ENCODE data around the gene GRAMD4.
"Not testable (repeated sequence)": the region's sequence is repeated elsewhere in the genome, so short reads cannot be mapped to it uniquely, and the experiment has no call there.

The GRAMD4 gene

DNA sequence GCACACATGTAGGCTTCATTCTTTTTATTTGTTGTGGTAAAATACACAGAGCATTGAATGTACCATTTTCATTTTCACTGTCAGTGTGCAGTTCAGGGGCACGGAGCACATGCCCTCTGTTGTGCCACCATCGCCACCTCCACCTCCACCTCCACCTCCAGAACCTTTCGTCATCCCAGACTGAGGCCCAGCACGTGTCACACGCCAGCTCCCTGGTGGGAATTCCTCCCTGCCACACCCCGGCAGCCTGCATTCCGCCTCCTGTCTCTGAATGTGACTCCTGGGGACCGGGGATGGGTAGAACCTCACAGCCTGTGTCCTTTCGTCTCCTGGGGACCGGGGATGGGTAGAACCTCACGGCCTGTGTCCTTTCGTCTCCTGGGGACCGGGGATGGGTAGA is 10.9 kb downstream of the GRAMD4 start:
- TF ChIP-seq, protein P1, sequence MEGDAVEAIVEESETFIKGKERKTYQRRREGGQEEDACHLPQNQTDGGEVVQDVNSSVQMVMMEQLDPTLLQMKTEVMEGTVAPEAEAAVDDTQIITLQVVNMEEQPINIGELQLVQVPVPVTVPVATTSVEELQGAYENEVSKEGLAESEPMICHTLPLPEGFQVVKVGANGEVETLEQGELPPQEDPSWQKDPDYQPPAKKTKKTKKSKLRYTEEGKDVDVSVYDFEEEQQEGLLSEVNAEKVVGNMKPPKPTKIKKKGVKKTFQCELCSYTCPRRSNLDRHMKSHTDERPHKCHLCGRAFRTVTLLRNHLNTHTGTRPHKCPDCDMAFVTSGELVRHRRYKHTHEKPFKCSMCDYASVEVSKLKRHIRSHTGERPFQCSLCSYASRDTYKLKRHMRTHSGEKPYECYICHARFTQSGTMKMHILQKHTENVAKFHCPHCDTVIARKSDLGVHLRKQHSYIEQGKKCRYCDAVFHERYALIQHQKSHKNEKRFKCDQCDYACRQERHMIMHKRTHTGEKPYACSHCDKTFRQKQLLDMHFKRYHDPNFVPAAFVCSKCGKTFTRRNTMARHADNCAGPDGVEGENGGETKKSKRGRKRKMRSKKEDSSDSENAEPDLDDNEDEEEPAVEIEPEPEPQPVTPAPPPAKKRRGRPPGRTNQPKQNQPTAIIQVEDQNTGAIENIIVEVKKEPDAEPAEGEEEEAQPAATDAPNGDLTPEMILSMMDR (conservative IDR thresholded peaks at IDR 0.05), result no peak
- H3K27ac ChIP-seq, result no peak overlapping the region

DNA sequence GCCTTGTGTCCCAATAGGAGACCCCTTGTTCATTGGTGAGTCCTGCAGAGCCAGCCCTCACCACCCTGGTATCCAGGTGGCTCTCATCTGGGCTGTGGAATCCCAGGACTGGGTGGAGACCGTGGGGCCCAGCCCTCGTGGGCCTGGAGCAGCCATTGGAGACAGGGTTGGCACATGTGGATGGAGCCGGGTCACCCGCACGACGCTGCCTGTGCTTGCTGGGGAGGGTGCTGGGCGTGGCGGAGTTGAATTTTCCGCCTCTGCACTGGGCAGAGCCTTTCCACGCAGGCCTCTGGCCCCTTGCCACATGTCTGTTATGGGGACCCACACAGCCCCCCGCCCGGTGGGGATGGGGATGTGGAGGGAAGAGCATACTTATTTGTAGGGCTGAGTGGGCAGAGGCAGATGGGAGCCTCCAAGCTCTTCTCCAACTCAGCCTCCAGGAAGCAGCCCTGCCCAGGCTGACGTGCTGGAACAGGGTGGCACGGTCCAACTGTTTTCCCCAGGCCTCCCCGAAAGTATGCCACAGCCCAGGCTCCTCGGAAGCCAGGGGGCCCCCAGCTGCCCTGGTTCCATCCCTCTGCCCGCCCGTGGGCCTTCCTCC is 12.6 kb downstream of the GRAMD4 start:
- no peak overlapping the region for H3K27ac ChIP-seq
- TF ChIP-seq, protein P1 (conservative IDR thresholded peaks at IDR 0.05), result no peak

DNA sequence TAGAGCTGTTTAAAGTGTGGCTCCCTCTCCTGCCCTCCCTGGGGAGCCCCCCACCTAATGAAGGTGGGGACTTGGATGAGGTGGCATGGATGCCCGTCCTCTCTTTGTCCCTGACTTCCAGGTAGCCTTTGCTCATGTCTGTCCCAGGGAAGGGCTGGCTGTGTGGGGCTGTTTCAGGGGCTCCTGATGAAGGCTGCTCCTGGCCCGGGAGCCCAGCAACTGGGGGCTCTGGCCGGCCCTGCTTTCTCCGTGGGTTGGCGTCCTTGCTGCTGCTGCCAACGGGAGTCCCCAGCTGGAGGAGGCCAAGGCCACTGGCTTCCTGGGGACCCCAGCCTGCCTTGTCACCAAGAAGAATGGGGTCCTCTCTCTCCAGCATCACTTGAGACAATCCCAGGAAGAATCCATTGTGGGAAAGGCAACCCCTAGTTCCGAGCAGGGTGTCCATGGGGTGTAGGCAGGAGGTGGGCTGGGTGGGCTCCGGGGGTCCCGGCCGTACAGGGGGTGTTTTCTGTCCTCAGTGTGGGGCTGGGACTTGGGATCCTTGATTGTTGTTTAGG is 13.2 kb downstream of the GRAMD4 start:
- no peak overlapping the region for H3K27ac ChIP-seq
- TF ChIP-seq, protein P1 (conservative IDR thresholded peaks at IDR 0.05), result no peak

DNA sequence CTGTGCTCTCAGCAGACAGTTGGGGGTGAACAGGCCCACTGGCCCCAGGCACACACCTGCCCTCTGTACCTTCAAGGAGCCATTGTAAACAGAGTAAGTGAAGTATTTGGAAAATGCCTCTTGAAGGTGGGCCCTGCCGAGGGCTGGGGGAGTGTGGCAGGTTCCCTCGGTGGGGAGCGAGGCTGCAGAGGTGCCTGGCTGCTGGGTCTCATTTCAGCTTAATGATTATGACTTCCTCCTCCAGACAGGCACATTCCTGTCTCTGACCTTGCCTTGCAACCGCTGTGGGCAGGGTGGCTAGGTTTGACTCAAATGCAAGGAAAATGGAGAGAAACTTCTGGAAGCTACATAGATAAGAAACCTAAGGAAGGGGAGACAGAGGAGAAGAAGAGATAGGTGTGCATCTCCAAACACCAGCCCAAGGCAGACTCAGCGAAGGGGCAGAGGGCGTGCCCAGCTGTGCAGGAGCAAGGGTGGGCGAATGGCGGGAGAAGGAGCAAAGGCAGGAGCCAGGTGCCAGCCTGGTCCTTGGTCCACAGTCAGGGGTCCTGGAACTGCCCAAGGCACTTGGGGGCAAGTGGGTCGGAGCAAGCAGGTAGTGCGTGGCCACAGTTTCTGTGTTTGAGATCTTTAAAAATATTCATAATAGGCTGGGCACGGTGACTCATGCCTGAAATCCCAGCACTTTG is 14.0 kb downstream of the GRAMD4 start:
- no peak overlapping the region for H3K27ac ChIP-seq
- TF ChIP-seq, protein P1 (conservative IDR thresholded peaks at IDR 0.05), result no peak

DNA sequence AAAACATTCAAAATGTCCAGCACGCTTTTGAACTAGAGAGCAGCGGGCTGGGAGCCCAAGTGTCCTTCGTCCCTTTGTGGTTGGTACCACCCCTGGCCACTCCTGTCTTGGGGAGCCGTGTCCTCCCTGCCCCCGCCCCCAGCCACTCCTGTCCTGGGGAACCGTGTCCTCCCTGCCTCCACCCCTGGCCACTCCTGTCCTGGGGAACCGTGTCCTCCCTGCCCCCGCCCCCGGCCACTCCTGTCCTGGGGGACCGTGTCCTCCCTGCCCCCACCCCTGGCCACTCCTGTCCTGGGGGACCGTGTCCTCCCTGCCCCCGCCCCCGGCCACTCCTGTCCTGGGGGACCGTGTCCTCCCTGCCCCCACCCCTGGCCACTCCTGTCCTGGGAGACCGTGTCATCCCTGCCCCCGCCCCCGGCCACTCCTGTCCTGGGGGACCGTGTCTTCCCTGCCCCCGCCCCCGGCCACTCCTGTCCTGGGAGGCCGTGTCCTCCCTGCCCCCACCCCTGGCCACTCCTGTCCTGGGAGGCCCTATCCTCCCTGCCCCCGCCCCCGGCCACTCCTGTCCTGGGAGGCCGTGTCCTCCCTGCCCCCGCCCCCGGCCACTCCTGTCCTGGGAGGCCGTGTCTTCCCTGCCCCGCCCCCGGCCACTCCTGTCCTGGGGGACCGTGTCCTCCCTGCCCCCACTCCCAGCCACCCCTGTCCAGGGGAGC is 14.9 kb downstream of the GRAMD4 start:
- H3K27ac ChIP-seq, result not testable (repeated sequence)

DNA sequence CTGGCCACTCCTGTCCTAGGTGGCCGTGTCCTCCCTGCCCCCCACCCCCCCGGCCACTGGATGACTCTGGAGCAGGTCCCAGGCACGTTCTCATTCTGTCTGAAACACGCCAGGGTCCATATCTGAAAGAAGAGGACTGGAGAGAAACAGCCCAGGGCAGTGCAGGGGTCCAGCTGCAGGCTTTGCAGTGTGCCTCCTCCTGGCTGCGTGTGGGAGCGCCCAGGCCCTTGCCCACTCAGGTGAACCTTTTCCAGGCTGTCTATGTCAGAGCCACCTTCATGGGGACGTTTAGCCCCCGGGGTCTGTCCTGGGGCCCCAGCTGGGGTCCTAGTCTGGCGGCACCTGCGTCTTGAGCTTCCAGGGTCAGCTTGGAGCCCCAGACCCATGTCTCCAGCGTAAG is 15.6 kb downstream of the GRAMD4 start:
- TF ChIP-seq, protein P1 (conservative IDR thresholded peaks at IDR 0.05), result no peak
- no peak overlapping the region for H3K27ac ChIP-seq

DNA sequence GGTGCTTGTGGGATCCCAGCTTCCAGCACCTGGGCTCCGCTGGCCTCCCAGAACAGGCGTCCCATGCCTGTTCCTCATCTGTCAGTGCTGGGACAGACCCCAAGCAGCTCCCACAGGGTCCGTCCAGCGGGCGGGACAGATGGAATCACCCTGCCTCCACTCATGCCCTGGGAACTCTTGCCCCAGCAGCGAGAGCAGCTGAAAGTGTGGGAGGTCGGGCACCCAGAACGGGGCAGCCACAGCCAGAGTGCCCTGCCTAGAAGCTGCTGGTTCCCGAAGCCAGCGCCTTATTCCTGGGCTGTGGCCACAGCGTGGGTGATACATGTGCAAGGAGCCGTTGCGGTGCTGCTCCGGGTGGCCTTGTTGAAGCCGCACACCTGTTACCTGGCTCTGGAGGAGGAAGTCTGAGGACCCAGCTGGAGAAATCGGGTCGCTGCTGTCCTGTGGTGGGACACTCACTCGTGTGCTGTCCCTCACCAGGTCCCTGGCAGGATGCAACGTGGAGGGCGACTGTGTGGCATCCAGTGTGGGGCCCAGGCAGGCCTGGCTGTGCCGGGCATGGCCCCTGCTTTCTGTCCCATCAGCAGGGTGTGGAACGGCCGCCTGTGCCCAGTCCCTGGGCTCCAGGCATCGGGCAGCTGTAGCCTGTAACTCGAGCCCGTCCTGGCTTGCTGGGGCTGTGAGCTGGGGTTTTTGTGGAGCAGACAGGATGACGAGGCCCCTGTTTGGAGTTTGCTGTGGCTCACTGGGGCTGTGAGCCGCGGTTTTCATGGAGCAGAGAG is 16.2 kb downstream of the GRAMD4 start:
- H3K27ac ChIP-seq, result no peak overlapping the region
- TF ChIP-seq, protein P1 (conservative IDR thresholded peaks at IDR 0.05), result no peak

Measured in VCaP (cell line).